ENCODE results near the gene HOXC6.

The HOXC6 gene

DNA sequence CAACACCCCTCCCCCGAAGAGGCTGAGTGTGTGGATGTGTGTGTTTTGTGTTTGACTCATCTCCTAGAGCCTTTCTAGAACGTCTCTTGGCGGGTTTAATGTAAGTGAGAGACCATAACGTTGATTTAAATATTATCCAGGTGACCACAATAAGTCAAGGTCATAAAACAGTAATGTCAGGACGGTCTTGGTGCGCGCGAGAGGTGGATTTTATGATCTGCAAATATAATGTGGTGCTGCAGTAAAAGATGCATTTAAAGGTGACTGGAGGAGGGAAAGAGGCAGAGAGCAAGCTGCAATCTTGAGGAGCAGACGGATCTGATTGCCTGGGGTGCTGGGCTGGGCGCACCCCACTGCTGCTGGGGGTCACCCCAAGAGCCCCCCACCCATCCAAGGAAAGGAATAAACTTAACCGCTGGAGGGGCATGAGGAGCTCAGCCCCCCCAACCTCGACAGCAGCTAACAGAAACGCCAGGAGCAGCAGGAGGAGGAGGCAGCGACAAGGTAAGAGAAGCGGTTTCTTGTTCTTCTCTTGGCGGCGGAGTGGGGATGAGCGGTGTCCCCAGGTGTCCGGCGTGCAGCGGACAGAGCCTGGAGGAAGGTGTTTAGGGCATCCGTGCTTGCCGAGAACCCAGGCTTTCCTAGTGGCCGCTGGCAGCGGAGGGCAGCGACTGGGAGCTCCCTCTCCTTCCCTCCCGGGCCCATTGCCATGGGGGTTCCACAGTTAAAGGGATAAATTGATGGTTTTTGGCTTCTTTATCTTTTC, 37.7 kb upstream of the HOXC6 start:
- DNase-seq: no peak

- DNase-seq: no peak
Measured at GRCh38 chr12:53991077-53991460, 37.2 kb upstream of the HOXC6 start.

- DNase-seq: no peak
Measured at GRCh38 chr12:53992377-53992889, 35.8 kb upstream of the HOXC6 start.

DNA sequence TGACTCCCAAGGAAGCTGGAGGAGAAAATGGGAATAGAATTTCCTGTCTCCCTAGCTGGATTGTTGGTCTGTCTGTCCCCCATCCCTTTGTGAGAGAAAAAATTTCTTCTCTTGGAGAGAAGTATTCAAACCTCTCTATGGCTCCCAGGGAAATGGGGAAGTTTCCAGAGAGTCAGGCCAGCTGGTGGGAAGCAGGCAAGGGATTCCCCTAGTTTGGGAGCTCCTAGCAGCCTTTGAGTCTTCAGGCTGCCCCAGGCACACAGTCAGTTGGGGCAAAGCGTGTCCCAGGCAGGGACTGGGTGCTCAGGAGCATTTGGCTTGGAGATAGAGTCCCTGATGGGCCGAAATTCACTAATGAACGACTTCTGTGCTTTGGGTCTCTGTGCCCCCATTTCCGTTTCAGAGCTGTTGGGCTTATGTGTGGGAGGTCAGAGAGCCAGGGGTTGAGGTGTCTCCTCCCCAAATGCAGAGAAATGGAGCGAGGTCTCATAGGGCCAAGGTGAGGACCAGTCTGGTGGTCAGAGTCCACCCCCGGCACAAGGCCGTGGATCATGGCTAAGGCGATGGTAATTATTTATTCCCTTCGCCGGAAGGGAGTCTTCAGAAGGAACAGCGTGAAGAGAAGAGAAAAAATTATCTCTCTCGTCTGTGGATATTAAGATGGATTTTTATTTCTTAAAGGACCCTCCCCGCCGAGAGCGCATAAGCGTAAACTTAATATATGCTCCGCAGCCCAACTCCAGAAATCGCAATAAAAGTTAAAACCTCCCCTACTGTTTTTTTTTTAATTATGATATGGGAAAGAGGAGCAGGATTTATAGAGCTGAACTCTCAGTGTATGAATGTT, 34.9 kb upstream of the HOXC6 start:
- DNase-seq: no peak

GRCh38 chr12:53994009-53994263, 34.3 kb upstream of the HOXC6 start:
- DNase-seq: no peak

GRCh38 chr12:53994264-53995001, 33.8 kb upstream of the HOXC6 start:
- DNase-seq: no peak

GRCh38 chr12:53995002-53995377, 33.2 kb upstream of the HOXC6 start:
- DNase-seq: no peak

DNA sequence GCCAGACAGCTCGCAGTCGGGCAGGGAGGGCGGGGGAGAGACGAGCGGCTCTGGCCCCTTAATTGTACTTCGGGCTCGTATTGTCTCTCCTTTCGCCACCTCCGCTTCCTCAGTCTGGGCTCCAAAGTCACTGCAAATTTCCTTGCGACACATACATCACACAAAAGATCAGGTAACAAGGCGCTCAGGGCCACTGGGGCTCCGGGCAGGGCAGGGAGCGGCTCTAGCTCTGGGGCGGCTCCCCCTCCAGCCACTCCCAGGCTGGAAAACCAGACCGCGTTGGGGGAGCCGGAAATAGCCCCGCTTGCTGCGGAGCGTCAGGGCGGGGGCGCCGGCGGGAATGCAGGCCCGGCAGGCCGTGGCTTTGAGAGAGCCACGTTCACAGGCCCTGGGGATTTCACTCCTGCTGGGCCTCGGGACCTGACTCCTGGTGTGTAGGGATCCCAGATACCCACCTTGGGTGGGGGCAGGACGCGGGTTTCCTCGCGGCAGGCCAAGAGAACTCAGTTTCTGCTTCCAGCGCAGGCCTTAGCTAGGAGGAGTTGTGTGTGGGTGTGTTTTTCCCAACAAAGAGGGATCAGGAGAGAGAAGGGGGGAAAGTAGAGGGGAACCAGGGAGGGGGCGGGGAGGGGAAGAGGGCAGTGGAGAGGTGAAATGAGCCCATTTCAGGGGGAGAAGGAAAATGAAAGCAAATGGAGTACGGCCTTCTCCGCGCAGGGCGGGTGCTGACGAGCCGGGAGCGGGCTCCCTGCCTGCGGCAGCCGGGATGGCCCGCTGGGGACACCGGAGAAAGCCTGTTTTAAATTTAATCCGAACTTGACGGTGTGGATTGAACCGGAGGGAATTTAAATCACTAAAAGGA, 32.6 kb upstream of the HOXC6 start:
- DNase-seq: no peak

GRCh38 chr12:53996240-53997203, 31.7 kb upstream of the HOXC6 start:
- no peak for DNase-seq

- DNase-seq: no peak
Measured at GRCh38 chr12:53997204-53998109, 30.8 kb upstream of the HOXC6 start.

DNA sequence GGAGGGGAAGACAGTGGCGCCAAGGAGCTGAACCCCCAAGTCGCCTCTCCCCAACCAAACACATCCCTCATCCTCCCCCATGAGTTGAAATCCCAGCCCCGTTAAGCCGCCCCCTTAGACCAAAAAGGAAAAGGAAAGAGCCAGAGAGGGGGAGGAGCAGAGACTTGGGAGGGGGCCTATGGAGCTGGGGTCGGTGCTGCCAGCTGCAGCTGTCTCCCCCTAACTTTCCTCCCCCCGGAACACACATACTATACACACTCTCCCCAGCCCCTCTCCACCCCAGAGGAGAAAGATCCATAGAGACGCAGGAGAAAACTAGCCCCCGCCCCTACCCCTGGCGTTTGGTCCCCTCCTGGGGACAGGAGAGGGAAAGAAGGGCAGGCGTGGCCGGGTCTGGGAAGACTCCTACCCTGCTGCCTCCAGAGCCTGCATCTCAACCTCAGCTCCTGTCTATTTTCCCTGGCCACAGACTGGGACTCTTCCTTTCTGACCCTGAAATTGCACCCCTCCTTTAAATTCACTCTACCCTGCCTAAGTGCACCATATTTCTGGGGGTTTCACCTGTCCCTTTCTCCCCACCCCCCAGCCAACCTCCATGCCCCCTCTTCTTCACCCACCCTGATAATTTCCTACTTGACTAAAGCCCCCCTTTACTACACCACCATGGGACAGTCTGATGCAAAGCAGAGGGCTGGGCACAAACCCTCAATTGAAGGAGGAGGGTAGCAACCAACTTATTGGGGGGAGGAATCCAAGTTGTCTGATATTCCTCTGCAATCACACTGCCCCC, 29.9 kb upstream of the HOXC6 start:
- no peak for DNase-seq

DNA sequence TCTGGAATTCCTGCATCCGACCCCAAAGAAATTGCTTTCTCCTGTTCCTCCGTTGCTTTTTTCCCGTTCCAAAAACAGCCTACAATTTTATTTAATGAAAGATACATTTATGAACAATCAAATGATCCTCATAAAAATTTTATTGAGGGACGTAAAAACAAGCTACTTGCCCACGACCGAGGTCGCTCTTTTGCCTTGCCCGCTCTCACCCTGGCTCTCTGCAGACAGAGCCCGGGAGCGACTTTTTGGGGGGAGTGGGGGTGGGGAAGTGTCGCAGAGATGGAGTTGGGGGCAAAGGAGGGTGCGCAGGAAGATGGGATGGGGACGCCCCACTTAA, 29.4 kb upstream of the HOXC6 start:
- DNase-seq: no peak

DNA sequence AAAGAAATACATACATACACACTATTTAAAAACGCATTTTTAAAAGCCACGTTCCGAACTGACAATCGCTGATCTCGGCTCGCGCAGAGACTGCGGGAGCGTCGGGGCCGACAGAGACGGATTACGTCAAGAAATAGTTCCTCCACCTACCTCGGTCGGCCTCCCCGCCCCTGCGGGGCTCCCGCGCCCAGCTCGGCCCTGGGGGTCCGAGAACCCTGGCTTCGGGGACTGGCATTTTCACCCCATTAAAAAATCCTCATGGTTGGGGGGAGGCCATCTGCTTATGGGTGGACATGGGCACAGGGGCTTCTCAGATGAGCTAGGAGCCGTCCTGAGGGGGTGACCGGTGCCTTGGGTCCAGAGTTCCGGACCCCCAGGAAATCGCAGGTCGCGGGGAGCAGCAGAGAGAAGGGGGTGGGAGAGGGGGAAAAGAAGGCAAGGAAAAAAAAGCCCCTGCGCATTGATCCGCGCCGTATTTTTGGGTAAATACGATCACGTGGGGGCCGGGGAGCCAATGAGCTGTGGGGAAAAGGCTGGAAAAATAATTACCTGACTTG, 28.6 kb upstream of the HOXC6 start:
- DNase-seq: no peak

- DNase-seq: no peak
Measured at GRCh38 chr12:54000116-54001114, 27.8 kb upstream of the HOXC6 start, which contains the start of gene HOXC9. Gene HOXC9, plus strand, starts transcription at chr12:54000161. Its CDS starts 28 bp downstream, at chr12:54000189.

DNA sequence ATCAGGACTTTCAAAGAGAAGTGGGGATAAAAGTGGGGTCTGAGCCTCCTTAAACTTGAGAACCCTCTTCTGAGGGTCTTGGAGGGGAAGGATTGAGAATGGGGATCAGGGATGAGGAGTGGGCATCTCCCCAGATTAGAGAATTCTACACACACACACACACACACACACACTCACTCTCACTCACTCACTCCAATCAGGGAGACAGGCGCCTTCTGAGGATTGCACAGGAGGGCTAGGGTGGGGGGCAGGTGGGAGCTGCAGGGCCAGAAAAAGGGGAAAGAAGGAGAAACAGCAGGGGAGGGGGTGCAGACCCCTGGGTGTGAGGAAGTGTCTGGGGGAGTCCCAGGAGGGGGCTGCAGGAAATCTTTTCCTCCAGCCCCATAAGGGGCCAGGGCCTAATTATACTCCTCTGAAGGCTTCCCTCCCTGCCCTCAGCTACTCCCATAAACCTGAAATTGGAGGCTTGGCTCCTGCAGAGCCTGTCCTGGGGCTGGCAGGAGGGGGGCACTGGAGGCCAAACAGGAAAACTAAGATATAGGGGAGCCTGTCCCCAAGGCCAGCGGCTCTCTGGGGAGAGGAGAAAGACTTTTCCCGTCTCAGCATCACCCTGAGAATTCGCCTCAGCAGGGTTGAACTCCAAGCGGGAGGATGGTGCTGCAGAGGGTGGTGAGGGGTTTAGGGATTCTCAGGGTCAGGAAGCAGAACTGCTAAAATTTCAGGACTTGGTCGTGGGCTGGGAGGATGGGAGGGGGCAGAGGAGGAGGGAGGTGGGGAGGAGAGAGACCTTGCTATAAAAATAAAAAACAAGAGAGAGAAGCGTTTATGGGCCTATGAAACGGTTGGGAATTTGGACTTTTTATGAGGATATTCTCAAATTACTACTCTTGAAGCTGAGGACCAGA, 26.7 kb upstream of the HOXC6 start:
- DNase-seq: no peak

DNA sequence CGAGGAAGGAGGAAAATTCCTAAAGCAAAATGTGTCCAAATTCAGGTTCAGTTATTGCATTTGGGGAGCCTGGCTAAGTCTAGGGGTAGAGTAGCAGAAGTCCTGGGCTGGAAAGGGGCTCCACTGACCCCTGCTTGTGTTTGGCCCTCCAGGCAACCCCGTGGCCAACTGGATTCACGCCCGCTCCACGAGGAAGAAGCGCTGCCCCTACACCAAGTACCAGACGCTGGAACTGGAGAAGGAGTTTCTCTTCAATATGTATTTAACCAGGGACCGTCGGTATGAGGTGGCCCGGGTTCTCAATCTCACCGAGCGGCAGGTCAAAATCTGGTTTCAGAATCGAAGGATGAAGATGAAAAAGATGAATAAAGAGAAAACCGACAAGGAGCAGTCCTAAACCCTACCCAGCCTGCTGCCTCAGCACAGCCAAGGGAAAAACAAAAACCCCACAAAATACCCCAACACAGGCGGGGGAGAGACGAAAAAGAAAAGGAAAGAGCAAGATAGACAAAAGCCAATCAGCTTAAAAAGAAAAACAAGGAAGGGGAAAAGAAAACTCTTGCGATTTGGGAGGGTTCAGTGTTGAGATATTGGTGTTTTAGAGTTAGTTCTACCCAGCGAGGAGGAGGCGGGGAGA, 25.8 kb upstream of the HOXC6 start:
- no peak for DNase-seq
